AG10803 (cell line): Measurements from ENCODE around the gene CXCL5.

Source experiments
- DNase-seq: peaks from one replicate; pipeline ENCODE4 v3.0.0; 2010; ENCODE audit warnings: low read depth
- H3K4me3 ChIP-seq: 2 replicates; pipeline ENCODE4 v1.5.1; 2011; ENCODE audit warnings: mild to moderate bottlenecking, low read length, control low read depth
- CTCF ChIP-seq: conservative IDR thresholded peaks from 2 replicates; pipeline ENCODE4 v1.5.1; 2011; ENCODE audit warnings: mild to moderate bottlenecking, low read length, control low read depth, inconsistent platforms

CXCL5 gene

DNA sequence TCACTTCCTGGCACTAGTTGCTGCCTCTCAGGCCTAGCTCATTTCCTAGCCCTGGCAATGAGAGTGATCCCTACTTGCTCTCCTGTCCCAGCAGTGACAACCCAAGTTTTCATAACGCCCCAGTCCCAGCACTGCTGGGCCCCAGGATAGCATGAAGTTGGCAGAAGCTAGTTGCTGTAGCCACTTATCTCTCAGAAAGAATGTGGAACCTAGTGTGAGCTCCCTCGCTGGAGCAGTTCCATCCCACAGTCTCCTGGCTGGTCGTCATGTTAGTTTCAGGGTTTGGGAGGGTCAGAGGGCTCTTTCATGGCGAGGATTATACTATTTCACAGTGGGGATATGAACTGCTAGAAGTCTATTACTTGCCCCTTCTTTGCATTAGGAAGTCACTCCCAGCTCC is 21.8 kb downstream of the CXCL5 start:
- no peak for TF ChIP-seq CTCF
- H3K4me3 ChIP-seq = no peak overlapping the region
- DNase-seq = peak; percentile 37

DNA sequence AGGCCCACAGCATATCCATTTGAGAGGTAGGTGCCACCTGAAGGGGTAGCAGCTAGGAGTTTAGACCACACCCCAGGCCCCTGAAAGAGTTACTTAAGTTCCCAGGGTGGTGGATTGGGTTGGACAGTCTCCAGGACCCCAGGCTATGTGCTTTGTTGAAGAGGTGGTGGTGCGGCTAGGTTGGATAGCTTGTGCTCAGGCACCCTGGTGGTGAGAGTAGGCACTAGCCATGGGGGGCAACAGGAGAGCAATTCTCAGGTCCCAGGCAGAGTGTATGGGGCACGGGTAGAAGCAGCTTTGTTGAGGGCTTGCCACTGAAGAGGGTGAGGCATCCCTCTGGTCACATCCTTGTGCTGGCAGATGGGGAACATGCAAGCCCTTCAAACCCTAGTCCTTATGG is 22.3 kb downstream of the CXCL5 start:
- no peak overlapping the region for H3K4me3 ChIP-seq
- no peak for TF ChIP-seq CTCF
- DNase-seq = no peak

DNA sequence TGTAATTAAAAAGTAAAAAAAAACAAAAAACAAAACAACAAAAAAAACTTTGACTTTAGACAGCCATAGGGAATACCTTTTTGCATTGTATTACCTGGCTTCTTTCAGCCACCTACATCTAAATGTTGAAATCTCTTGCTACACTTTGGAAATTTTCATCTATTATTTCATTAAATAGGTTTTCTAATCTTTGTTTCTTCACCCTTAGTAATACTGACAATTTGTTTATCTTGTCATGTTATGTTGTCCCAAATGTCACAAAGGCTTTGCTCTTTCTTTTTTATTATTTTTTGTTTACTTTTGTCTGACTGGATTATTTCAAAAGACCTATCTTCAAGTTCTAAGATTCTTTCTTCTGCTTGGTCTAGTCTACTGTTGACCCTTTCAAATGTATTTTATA is 24.1 kb downstream of the CXCL5 start:
- TF ChIP-seq CTCF = no peak
- DNase-seq = no peak
- H3K4me3 ChIP-seq = no peak overlapping the region

GRCh38 chr4:73970945-73971344 is 27.5 kb downstream of the CXCL5 start:
- TF ChIP-seq CTCF = no peak
- H3K4me3 ChIP-seq = no peak overlapping the region
- no peak for DNase-seq

GRCh38 chr4:73970011-73970410 is 28.5 kb downstream of the CXCL5 start:
- DNase-seq = no peak
- TF ChIP-seq CTCF = no peak

DNA sequence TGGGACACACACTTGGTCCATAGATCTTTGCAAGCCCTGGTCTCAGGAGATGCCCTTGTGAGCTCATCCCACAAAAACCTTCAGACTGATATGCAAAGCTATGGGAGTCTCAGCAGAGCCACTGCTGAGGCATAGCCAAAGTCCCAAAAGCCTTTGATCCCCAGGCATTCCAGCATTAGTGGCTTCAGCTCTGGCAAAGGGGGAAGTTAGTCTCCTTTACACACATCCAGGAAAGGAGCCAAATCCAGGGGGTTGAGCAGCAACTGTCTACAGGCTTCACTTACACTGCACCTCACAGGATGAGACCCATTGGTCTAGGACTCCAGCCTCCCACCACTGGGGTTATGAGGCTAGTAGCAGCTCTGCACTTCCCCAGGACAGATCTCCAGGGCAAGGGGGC is 30.6 kb downstream of the CXCL5 start:
- no peak overlapping the region for H3K4me3 ChIP-seq
- no peak for TF ChIP-seq CTCF
- no peak for DNase-seq

More at GRCh38 chr4:73970011-73970410, 28.5 kb downstream of the CXCL5 start:
- H3K4me3 ChIP-seq = no peak overlapping the region

- H3K4me3 ChIP-seq = no peak overlapping the region
- no peak for DNase-seq
- peak; percentile 36 for TF ChIP-seq CTCF
Observed at GRCh38 chr4:73964862-73965611, 33.4 kb downstream of the CXCL5 start.
